HL-60 (cell line): ENCODE data around the gene LOXL1.

Experiments
- DNase-seq, 2 experiments: peaks; one replicate each; pipeline ENCODE4 v3.0.0-alpha.2; 2010 to 2020; ENCODE audit warnings: low read depth in 1 of 2, low spot score in 1 of 2
- H3K27ac ChIP-seq: fragments of 250-450 bp; sonication (Bioruptor Pico); replicated peaks from 2 replicates; pipeline ENCODE4 v1.5.1; 2020; ENCODE audit warnings: mild to moderate bottlenecking, moderate library complexity
- H3K27me3 ChIP-seq: fragments of 250-450 bp; sonication (Bioruptor Pico); 2 replicates; pipeline ENCODE4 v1.5.1; 2021; ENCODE audit warnings: mild to moderate bottlenecking, moderate library complexity; ENCODE audit not compliant: insufficient read depth, poor library complexity, severe bottlenecking
- H3K4me3 ChIP-seq: replicated peaks from 2 replicates; pipeline ENCODE4 v1.5.1; 2011; ENCODE audit warnings: mild to moderate bottlenecking, control low read depth, low read length; ENCODE audit not compliant: insufficient read depth
- GABPA ChIP-seq: IDR thresholded peaks from 2 replicates; pipeline ENCODE4 v1.6.1; 2012; ENCODE audit warnings: low read depth
- POLR2AphosphoS5 ChIP-seq: IDR thresholded peaks from 2 replicates; pipeline ENCODE4 v1.6.1; 2012; ENCODE audit warnings: low read depth
- SPI1 ChIP-seq: IDR thresholded peaks from 2 replicates; pipeline ENCODE4 v1.6.1; 2012; ENCODE audit warnings: low read depth, mild to moderate bottlenecking, borderline replicate concordance
- TF ChIP-seq, protein P1 (sequence below): IDR thresholded peaks from one replicate; pipeline ENCODE4 v1.5.1; 2011; ENCODE audit warnings: low read length, control low read depth, inconsistent platforms; ENCODE audit not compliant: insufficient read depth
- TF ChIP-seq, protein P2 (sequence below): IDR thresholded peaks from 2 replicates; pipeline ENCODE4 v1.6.1; 2012; ENCODE audit warnings: low read depth; ENCODE audit not compliant: insufficient replicate concordance

The LOXL1 gene

DNA sequence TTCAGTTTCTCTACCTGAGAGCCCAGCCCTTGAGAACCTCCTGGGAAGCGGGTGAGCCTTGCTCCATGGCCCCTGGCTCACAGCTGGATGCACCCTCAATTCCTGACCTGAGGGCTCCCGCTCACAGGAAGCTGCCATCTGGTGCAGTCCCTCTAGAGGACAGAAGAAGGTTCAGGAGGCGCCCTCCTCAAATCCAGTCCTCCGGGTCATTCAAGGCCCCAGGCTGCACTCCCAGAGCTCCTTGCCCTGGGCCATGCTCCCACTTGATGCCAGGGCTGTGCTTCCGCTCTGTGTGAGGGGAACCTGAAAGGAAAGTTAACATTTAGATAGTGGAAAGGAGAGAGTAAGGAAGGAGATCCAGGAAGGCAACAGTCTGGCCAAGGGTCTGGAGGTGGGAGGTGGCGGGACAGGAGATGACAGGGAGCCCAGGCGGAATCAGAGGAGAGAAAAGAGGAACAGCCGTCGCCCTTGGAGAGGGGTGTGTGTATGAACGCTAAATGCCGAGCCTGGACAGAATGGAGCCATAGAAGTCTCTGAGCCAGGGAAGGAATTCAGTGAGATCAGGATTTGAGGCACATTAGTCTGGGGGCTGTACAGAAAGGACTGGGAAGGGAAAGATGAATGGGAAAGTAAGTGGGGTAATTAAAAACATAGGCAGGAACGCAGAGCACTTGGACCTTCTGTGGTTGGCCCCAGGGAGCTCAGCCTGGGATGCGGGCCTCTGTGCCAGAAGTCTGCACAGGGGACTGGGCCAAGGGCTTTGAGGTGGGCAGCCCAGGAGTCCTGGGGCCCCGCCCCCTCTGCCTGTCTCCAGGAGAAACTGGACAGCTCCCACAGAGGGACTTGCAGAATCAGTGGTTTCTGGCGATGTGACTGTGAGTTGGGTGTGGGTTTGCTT is 26.8 kb upstream of the LOXL1 start:
- no peak for DNase-seq
- peak; percentile 74 for TF ChIP-seq SPI1
- TF ChIP-seq, protein P1, sequence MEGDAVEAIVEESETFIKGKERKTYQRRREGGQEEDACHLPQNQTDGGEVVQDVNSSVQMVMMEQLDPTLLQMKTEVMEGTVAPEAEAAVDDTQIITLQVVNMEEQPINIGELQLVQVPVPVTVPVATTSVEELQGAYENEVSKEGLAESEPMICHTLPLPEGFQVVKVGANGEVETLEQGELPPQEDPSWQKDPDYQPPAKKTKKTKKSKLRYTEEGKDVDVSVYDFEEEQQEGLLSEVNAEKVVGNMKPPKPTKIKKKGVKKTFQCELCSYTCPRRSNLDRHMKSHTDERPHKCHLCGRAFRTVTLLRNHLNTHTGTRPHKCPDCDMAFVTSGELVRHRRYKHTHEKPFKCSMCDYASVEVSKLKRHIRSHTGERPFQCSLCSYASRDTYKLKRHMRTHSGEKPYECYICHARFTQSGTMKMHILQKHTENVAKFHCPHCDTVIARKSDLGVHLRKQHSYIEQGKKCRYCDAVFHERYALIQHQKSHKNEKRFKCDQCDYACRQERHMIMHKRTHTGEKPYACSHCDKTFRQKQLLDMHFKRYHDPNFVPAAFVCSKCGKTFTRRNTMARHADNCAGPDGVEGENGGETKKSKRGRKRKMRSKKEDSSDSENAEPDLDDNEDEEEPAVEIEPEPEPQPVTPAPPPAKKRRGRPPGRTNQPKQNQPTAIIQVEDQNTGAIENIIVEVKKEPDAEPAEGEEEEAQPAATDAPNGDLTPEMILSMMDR: no peak
- Histone ChIP-seq H3K27ac (no peak overlapping the region), H3K4me3 (no peak overlapping the region), H3K27me3 (no peaks in the 10 kb centered on the region)

- Histone ChIP-seq H3K27ac (no peak overlapping the region), H3K4me3 (no peak overlapping the region), H3K27me3 (no peaks in the 10 kb centered on the region)
- TF ChIP-seq GABPA (no peak), SPI1 (no peak), POLR2AphosphoS5 (no peak)
- TF ChIP-seq, protein P2, sequence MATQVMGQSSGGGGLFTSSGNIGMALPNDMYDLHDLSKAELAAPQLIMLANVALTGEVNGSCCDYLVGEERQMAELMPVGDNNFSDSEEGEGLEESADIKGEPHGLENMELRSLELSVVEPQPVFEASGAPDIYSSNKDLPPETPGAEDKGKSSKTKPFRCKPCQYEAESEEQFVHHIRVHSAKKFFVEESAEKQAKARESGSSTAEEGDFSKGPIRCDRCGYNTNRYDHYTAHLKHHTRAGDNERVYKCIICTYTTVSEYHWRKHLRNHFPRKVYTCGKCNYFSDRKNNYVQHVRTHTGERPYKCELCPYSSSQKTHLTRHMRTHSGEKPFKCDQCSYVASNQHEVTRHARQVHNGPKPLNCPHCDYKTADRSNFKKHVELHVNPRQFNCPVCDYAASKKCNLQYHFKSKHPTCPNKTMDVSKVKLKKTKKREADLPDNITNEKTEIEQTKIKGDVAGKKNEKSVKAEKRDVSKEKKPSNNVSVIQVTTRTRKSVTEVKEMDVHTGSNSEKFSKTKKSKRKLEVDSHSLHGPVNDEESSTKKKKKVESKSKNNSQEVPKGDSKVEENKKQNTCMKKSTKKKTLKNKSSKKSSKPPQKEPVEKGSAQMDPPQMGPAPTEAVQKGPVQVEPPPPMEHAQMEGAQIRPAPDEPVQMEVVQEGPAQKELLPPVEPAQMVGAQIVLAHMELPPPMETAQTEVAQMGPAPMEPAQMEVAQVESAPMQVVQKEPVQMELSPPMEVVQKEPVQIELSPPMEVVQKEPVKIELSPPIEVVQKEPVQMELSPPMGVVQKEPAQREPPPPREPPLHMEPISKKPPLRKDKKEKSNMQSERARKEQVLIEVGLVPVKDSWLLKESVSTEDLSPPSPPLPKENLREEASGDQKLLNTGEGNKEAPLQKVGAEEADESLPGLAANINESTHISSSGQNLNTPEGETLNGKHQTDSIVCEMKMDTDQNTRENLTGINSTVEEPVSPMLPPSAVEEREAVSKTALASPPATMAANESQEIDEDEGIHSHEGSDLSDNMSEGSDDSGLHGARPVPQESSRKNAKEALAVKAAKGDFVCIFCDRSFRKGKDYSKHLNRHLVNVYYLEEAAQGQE: no peak
- TF ChIP-seq, protein P1: no peak
- no peak for DNase-seq
Measured at GRCh38 chr15:73900095-73900712, 26.1 kb upstream of the LOXL1 start.

GRCh38 chr15:73901126-73901810 is 25.0 kb upstream of the LOXL1 start:
- Histone ChIP-seq H3K27ac (no peak overlapping the region), H3K4me3 (no peak overlapping the region), H3K27me3 (no peaks in the 10 kb centered on the region)
- no peak for DNase-seq
- TF ChIP-seq SPI1 (no peak), GABPA (no peak), POLR2AphosphoS5 (no peak)
- TF ChIP-seq, protein P1: no peak
- TF ChIP-seq, protein P2: no peak
